ENCODE measurements around the gene GPR39. TPM values are rescaled to one million over a fixed set of nuclear protein-coding genes. Genes with fewer than 3 reads are reported as not detected.
"Not testable (repeated sequence)": the region's sequence is repeated elsewhere in the genome, so short reads cannot be mapped to it uniquely, and the experiment has no call there.

GPR39 gene
- total and polyA plus RNA-seq, 2 donors (not counting 3 experiments of a cell fraction or from before 2014, with no cell fraction given): 0.03 to 0.20 TPM

GRCh38 chr2:132522901-132523300, 106.3 kb downstream of the GPR39 start:
- TF ChIP-seq JUN (IDR thresholded peaks at IDR 0.05; ENCODE audit: borderline replicate concordance, insufficient read depth, insufficient read length, low read depth) (no peak), POLR2AphosphoS5 (IDR thresholded peaks at IDR 0.05; ENCODE audit: insufficient read depth, low read depth, low read length) (no peak), GATA2 (IDR thresholded peaks at IDR 0.05; ENCODE audit: insufficient read depth, insufficient read length, low read depth, low read length) (no peak), MAX (IDR thresholded peaks at IDR 0.05; ENCODE audit: insufficient read depth, insufficient read length) (no peak), POLR2A (IDR thresholded peaks at IDR 0.05; ENCODE audit: low read depth, low read length) (no peak), FOS (IDR thresholded peaks at IDR 0.05; ENCODE audit: borderline replicate concordance, insufficient read depth, low read length) (no peak), EZH2 (IDR thresholded peaks at IDR 0.05; ENCODE audit: borderline replicate concordance, low read depth, low read length, severe bottlenecking) (no peak), CTCF (IDR thresholded peaks at IDR 0.05; ENCODE audit: extremely low read depth in 1 of 2, insufficient read depth in 1 of 2, low read depth in 1 of 2, low read length in 2 of 2) (no peak), MYC (IDR thresholded peaks at IDR 0.05; ENCODE audit: low read depth, low read length) (no peak)
- dilution Hi-C loops (cut with MboI; ENCODE audit: extremely low pct_ligation_motif_present, low sequenced_read_pairs): no loop called here
- POLR2A ChIA-PET: no interaction called here
- Histone ChIP-seq H3K79me2 (ENCODE audit: control insufficient read depth, insufficient read depth, low read length) (no peaks in the 10 kb centered on the region), H3K9me3 (replicated peaks; ENCODE audit: control insufficient read depth, insufficient read depth, low read length) (peaks cover 2% of the 10 kb centered on the region), H3K27me3 (ENCODE audit: control insufficient read depth in 2 of 2, insufficient read depth in 2 of 2, low read length in 2 of 2) (no peaks in the 10 kb centered on the region), H3K36me3 (ENCODE audit: control insufficient read depth in 2 of 2, extremely low read depth in 1 of 2, insufficient read depth in 2 of 2, low read length in 2 of 2) (no peaks in the 10 kb centered on the region), H3K4me2 (ENCODE audit: insufficient read depth, low read length) (no peak overlapping the region), H3K4me3 (replicated peaks in 1 of 3; ENCODE audit: insufficient read depth in 1 of 3, low read depth in 1 of 3, low read length in 3 of 3) (no peak overlapping the region), H3K9ac (replicated peaks; ENCODE audit: extremely low read depth, insufficient read depth, low read length) (no peak overlapping the region), H3K4me1 (ENCODE audit: control insufficient read depth, extremely low read depth, insufficient read depth, low read length) (no peaks in the 10 kb centered on the region), H3K9me1 (replicated peaks; ENCODE audit: control insufficient read depth, extremely low read depth, insufficient read depth, low read length) (no peaks in the 10 kb centered on the region), H3K27ac (ENCODE audit: insufficient read depth, low read depth, low read length) (no peak overlapping the region), H2AFZ (ENCODE audit: low read depth, low read length) (no peak overlapping the region), H4K20me1 (replicated peaks; ENCODE audit: control insufficient read depth, extremely low read depth, insufficient read depth, low read length) (no peaks in the 10 kb centered on the region)
- BruUV-seq (replicated peaks): no TSS peak
- intact Hi-C loops (cut with micrococcal nuclease): no loop called here
- no peak for DNase-seq (ENCODE audit: low read depth, low spot score)
- FAIRE-seq: no peak
- CTCF ChIA-PET: no interaction called here

- CTCF ChIA-PET: interaction anchor here (2.7 kb wide), 1 partner anchor 10 kb away, joined by 9 read pairs; no protein-coding TSS in a partner anchor
- H4K20me1 ChIP-seq (replicated peaks; ENCODE audit: control insufficient read depth, extremely low read depth, insufficient read depth, low read length); H3K79me2 ChIP-seq (ENCODE audit: control insufficient read depth, insufficient read depth, low read length); H2AFZ ChIP-seq (ENCODE audit: low read depth, low read length); H3K4me3 ChIP-seq (replicated peaks in 1 of 3; ENCODE audit: insufficient read depth in 1 of 3, low read depth in 1 of 3, low read length in 3 of 3); H3K9ac ChIP-seq (replicated peaks; ENCODE audit: extremely low read depth, insufficient read depth, low read length); H3K9me3 ChIP-seq (replicated peaks; ENCODE audit: control insufficient read depth, insufficient read depth, low read length); POLR2A ChIA-PET; H3K9me1 ChIP-seq (replicated peaks; ENCODE audit: control insufficient read depth, extremely low read depth, insufficient read depth, low read length); DNase-seq (ENCODE audit: low read depth, low spot score); BruUV-seq (replicated peaks); H3K36me3 ChIP-seq (ENCODE audit: control insufficient read depth in 2 of 2, extremely low read depth in 1 of 2, insufficient read depth in 2 of 2, low read length in 2 of 2); H3K4me2 ChIP-seq (ENCODE audit: insufficient read depth, low read length); H3K4me1 ChIP-seq (ENCODE audit: control insufficient read depth, extremely low read depth, insufficient read depth, low read length); dilution Hi-C loops (cut with MboI; ENCODE audit: extremely low pct_ligation_motif_present, low sequenced_read_pairs); intact Hi-C loops (cut with micrococcal nuclease); H3K27me3 ChIP-seq (ENCODE audit: control insufficient read depth in 2 of 2, insufficient read depth in 2 of 2, low read length in 2 of 2); H3K27ac ChIP-seq (ENCODE audit: insufficient read depth, low read depth, low read length); FAIRE-seq: not testable (repeated sequence)
These were observed 120.5 kb downstream of the GPR39 start for GRCh38 chr2:132537061-132537460.
